Activated T-cell treated with anti-CD3 and anti-CD28 coated beads for 48 hours (primary cell): ENCODE measurements around the gene ADGRG2.
A peak's percentile ranks its signal among the peaks of the same experiment; 100 is the strongest.
"Not testable (repeated sequence)": the region's sequence is repeated elsewhere in the genome, so short reads cannot be mapped to it uniquely, and the experiment has no call there.

Experiments
- DNase-seq: peaks from one replicate; pipeline ENCODE4 v3.0.0-alpha.2; 2020; ENCODE audit warnings: low read depth

Gene ADGRG2

DNA sequence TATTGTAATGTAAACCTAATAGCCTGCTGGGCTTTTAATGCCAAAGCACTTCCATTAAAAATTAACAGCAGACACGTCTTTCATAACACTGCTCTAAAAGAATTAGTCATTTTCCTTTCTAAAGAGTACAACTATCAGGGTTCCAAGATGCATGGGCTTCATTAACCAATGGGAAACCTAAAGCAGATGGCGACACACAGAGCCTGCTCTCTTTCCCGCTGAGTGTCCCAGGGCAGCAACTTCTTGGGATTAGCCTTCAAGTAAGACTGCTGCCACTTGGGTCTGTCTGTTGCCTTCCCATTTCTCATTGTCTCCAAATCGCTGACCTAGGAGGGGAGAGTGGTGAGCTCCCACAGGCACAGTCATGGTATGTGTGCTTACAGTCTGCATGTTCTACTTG, 124.4 kb downstream of the ADGRG2 start:
- no peak for DNase-seq

DNA sequence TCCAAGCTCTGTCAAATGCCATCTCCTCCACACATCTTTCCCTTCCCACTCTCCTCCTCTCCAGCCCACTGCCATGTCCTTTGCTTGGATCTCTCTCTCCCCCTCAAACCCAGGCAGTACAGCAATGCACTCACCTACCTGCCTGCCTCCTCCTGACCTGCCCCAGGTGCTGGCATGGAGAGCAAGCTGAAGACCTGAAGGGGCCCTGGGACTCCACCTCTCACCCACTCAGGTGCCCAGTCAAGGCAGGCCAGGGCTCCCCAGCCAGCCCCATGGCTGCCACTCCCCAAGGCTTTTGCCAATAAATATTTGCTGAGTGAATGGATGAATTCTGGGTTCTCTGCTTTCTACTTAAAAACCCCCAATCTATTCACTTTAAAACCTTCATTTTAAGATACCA, 125.7 kb downstream of the ADGRG2 start:
- no peak for DNase-seq

DNA sequence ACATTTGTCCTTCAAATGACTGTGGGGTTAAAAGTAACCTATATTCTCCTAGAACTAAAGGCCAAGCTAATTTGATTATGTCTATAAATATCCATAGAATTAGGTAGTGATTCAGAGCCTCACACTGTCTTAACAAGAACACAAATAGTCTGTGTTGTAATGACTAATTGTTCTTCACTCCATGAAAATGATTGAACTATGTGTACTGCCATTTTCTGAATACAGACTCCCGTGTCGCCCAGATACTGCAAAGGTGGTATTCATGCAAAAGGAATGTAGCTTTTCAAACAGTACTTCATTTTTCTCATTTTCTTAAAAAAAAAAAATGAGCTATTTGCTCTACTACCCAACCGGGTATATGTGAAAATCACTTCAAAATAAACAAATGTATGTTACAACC, 127.0 kb downstream of the ADGRG2 start:
- no peak for DNase-seq

DNA sequence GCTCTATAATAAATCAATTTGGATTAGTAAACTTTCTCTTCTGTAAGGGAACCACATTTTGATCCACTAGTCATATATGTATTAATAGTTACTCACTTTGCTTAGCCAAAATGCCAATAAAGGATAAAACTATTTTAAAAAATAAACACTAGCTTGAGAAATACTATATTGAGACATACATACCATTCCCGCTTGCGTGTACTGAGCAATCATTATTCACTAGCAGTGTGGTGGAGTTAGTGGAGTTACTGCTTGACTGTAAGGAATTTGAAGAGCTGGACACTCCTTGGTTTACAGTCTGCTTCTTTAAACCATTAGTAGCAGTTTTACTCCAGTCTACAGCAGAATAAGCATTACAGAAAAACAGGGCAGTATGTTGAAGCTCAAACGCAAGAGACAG, 127.6 kb downstream of the ADGRG2 start:
- no peak for DNase-seq

DNA sequence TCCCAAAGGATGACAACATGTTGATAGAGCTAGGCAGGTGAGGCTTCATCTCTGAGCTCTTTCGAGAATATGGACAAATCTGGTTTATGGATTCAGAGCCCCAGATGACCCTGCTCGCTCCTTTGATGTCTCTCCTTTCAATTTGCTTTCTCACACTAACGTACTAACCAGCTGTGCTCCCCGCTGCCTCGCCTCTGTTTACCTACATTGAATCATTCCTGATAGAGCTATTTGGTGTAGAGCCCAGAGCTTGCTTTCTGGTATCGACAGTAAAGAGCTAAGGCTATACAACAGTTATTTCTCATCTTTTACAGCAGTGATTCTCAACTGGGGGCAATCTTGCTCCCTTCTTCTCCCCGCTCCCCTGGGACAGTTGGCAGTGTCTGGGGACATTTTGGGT, 129.4 kb downstream of the ADGRG2 start:
- no peak for DNase-seq

DNA sequence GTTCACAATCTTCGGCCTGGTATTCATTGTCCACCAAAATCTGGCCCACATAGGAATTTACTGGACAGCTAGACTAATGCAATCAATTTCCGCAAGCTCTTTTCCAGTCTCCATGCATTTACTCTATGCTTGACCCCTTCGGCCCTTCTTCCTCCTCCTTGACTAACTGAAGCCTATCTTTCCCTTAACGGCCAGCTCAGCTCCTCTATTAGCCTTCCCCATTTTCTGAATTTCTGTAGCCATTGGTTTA, 137.2 kb downstream of the ADGRG2 start:
- no peak for DNase-seq

DNA sequence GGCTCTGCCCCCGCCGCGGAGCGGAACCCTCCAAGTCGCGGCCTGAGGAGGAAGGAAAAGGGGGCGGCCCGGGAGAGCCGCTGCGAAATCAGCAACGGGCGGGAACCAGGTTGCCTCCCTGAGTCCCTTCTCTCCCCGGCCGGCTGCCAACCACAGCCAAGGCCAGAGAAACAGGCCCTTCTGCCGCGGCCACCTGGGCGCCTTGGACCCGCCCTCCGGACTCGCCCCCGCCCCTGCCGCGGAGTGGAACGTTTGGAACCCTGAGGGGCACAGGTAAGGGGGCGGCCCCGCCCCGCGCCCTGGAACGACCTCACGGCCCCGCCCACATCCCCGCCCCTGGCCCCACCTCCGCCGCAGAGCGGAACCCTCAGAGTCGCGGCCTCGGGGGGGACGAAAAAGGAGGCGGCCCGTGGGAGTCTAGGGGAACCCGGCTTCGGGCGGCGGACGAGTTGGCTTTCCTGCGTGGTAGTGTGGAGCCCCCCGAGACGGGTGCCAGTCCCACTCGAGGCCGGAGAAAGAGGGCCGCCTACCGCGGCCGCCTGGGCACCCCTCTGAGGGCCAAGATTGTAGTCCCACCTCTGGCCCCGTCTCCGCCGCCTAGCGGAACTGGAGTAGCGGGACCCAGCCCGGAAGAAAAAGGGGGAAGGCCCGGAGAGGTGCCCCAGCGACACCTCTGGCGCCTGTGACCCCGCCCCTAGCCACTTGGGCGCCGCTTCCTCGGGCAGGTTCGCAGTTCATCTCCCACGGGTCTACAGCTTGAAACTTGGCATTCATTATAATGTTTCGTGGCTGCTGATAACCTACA, 137.7 kb downstream of the ADGRG2 start:
- DNase-seq = peak; percentile 75

DNA sequence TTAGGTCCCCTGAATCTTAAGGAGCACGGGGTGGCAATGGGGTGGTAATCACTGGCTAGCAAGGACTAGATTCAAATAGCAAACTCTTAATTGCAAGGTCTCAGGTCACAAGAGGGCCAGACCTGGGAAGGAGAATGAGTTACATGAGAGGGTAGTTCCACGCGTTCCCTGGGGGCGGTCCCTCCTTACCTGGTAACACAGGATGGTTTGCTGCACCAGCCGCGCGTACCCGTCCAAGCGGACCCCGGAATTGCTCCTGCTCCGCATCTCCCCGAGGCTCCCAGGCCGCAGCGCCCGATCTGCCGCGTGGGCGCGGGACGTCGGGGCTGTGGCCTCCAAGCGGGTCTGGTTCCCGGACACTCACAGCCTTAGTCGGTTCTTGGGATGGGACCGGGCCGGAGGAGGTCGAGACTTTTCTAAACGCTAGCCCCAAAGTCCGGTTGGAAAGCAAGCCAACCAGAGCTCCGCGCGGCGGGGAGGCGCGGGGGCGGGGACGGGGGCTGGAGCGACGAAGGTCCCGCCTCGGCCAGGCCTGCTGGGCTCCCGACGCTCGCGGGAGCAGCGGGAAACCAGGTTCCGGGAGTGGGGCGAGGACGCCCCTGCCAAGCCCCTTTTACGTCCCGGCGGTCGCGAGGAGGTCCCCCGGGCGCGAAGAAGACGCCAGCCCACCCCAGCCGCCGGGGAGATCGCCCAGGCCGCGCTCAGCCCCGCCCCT, 138.4 kb downstream of the ADGRG2 start, which contains the start of gene PHKA2:
Gene PHKA2 (minus strand): TSS at position 449 of the 715 bp plus-strand sequence. CDS start 182 bp downstream, at position 267.
- peak; percentile 33 for DNase-seq

DNA sequence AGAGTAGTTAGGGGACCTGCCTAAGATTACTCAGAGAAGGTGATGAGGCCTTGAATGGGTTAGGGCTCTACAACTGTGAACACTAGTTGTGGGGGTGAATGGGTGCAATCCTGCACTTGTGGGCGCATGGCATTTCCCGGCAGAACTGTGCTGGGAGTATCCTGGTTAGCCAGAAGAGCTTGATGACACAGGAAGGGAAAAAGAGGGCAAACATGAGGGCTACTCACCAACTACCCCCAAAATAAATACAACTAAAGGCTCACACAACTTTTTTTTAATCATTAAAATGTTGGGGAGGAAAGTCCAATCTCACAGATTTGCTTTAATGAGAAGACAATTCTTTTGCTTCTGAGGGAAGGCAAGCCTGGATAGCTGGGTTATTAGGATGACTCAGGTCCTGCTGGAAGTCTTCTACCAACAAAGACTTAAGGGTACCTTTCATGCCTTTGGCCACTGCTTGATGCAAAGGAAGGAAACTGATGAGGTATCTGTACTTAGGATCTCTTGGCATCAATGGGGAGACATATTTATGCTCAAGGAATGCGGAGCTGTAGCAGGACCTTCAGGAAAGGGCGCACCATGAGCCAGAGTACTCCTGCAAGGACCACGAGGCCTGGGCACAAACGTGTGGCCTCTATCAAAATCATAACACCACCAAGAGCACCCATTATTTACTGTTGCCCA, 141.0 kb downstream of the ADGRG2 start:
- no peak for DNase-seq

DNA sequence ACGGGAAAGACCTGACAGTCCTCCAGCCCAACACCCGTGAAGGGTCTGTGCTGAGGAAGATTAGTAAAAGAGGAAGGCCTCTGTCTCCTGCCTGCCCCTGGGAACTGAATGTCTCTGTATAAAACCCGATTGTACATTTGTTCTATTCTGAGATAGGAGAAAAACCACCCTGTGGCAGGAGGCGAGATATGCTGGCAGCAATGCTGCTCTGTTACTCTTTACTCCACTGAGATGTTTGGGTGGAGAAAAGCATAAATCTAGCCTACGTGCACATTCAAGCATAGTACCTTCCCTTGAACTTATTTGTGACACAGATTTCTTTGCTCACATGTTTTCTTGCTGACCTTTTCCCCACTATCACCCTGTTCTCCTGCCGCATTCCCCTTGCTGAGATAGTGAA, 142.0 kb downstream of the ADGRG2 start:
- DNase-seq = not testable (repeated sequence)

DNA sequence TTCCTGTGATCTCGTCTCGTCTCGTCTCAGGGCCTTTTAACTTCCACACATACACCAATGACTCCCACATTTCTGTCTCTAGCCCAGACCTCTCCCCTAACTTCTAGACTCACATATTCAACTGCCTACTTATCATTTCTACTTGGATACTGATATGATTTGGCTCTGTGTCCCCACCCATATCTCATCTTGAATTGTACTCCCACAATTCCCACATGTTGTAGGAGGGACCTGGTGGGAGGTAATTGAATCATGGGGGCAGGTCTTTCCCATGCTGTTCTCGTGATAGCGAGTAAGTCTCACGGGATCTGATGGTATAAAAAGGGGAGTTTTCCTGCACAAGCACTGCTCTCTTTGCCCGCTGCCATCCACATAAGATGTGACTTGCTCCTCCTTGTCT, 147.3 kb downstream of the ADGRG2 start:
- no peak for DNase-seq

DNA sequence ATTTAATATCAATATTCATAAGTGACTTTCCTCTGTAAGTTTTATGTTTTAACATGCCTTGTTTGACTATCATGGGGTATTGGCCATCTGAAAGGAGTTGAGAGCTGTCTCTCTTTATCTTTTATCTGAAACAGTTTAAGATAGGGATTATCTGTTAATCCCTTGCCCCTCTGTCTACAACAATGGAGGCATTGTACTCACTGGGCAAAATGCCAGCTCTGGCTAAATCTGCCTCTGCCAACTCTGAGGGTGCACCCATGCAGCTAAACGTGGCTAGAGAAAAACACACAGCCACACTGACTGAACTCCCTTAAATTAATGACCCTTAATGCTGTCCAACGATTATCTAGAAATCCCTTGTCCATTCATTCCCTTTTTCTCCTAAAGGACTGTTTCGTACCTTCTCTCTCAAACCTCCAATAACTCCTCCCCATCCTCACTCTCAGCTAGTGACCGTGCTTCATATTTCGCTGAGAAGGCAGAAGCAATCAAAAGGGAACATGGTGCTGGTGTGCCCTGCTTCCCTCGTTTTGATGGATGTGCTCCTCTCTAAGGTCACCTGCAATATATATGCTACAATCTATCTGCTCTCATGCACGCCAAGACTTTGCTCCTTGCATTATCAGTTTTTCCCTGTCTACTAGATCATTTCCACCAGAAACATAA, 148.6 kb downstream of the ADGRG2 start:
- no peak for DNase-seq

DNA sequence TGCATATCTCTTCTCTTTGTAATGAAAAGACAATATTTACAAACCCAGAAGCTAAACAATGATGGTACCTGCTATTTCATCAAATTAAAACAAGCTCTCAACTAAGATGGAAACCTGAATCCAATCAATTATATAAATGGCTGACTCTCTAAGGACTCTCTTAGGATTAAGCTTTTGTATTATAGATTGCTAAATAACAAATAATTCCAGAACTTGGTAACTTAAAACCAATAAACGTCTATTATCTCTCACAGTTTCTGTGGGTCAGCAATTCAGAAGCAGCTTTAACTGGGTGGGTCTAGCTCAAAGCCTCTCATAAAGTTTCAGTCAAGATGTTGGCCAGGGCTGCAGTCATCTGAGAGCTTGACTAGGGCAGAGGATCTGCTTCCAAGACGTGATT, 150.8 kb downstream of the ADGRG2 start:
- DNase-seq = no peak

DNA sequence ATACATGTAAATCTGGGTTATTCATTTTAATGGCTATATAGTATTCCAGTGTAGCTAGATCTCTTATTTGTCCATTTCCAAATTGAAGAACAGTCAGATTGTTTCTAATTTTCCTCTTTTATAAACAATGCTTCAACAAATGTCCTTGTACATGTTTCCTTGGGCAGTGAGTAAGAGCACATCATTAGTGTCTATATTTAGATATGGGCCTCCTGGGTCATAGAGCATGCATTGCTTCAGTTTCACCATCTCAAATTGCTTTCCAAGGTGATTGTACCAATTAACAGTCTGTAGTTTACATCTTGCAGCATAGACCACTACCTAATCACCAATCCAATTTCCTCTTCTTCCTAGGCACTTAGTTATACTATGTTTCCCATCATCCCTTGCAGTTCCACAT, 151.8 kb downstream of the ADGRG2 start:
- DNase-seq = no peak

DNA sequence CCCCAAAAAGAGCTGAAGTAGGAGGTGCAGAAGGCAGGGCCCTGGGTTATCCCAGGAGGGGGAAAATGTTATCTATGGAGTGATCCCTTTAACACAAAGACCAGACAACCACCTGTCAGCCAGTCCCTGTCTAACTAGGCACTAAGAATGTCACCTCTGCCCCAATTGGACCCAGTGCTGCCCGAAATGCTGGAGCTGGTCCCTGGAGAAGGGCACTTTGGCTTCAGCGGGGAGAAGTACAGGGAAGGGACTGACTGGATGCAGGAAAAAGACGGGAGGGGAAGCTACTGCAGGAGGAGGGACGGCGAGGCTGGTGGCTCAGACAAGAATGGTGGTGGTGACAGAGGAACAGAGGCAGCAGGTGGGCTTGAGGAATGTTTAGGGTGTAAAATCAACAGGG, 155.6 kb downstream of the ADGRG2 start:
- DNase-seq = no peak

DNA sequence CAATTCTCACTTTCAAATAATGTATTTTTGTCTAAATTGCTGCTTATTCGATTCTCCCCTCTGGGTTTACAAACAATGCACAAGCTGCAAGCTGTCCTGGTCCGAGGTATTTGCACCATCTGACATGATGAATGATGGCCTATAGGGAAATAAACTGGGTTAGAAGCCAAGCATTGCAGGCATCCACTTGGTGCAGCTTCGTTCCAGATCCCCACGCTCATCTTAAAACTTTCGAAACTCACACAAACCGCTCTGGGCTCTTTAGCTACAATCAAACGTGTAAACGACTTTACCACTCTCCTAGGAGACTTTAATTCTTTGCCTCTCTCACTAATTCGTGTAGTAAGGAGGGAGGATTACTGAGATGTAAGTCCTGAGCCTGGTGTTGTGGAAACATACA, 157.4 kb downstream of the ADGRG2 start:
- no peak for DNase-seq

DNA sequence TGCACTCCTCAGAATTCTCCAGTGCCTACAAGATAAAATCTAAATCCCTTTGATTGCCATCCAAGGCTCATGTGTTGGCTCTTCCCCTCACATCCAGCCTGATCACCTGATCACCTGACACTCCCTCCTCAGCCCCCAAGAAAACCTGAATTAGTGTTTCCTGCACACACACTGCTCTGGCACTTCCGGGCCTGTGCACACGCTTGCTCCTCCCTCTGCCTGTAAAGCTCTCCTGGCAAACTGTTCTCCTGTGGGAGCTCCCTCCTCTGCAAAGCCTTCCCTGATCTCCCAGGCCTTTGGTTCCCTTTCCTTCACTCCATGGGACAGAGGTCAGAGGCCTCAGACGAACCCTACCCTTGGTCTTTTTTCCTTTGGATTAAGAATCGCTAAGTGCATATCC, 158.2 kb downstream of the ADGRG2 start:
- no peak for DNase-seq

DNA sequence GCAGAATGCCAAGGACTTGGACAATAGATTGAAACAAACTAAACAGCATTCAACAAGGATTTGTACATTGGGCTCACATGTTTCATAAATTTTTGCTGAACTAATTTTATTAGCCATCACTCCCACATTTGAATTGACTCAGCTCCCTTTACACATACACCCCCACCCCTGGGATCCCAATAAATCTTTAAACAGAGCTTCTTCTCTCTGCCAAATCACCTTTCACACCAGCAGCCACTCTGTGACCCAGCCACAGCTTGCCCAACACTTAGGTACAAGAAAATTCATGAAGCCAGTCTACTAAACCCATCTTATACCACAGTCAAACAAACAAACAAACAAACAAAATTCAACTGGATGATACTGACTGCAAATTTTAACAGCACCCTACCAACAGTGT, 159.9 kb downstream of the ADGRG2 start:
- no peak for DNase-seq

DNA sequence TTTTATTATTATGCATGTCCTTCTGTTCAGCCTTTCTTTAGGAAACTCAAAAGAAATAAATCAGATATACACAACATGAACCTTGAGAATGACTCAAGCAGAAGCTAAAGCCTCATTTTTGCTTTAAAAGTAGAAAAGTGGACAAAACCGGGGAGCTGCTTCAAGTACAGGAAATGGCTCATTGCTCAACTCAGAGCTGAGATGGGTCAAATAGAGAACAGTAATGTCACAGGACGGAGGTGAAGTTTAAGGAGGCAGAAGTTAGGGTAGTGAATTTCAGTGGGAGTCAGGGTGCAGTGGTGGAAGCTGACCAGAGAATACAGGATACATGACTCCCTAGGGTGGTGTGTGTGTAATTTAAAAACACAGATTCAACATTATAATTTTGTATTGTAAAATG, 160.6 kb downstream of the ADGRG2 start:
- no peak for DNase-seq

DNA sequence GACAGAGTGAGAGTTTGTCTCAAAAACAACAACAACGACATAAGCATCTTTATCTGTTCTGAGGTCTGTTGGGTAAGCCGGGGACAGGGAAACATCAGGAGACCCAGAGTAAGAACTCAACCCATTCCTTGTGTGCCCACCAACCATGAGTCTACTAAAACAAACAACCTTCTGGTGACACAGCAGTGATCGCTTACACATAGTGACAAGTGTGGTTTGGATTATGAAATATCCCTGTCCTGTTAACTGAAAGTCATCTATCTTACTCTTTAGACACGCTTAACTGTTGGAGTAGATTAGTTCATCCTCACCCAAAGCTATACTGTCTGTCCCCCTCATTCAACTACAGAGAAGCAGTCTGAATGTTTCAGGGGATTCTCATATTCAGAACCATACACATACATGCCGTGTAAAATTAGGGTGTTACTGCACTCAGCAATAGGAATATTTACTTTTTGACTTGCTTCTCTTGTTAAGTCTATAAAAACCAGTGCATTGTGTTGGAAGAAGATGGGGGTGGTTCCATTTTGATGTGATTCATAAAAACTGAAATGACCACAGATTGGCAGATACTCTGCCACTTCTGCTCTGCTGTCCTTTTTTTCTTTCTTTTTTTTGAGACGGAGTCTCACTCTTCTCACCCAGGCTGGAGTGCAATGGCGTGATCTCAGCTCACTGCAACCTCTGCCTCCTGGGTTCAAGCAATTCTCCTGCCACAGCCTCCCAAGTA, 165.8 kb downstream of the ADGRG2 start:
- no peak for DNase-seq

DNA sequence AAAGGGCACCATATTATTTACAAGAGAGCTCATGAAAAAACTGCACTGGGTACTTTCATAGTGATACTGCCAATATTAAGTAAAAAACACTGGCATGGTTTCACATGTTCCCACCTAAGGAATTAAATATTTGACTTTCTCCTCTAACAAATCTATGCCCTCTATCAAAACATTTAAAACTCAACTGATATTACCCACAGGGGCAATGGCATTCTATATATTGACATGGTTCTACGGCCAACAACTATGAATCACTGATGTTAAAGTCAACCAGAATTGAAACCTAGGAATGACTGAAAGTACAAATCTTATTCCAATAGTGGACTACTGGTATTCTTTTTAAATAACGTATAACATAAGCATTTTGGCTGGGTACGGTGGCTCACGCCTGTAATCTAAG, 166.6 kb downstream of the ADGRG2 start:
- no peak for DNase-seq

DNA sequence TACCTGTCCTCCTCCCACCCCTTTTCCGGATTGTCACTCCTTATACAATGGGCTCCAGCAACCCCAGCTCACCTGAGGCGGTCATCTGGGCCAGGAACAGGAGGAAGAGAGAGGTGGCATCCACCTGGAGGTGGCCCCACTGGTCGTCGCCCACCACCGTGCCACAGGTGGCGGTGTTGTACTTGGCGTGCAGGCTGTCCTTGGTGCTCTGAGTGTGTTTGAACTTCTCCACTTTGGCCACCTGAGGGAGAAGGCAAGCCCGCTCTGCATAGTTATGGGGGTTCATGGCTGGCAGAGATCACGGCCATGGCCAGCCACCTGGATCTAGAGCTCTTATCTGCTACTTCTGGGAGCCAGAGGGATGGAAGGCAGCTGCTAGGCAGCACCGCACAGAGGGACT, 171.2 kb downstream of the ADGRG2 start:
- no peak for DNase-seq
